DMS79 treated with DMSO at 0.1 percent for 48 hours (cell line): Measurements from ENCODE around the gene ACSL4.
"Not testable (repeated sequence)": the region's sequence is repeated elsewhere in the genome, so short reads cannot be mapped to it uniquely, and the experiment has no call there.

ENCODE experiments used
- DNase-seq: peaks from one replicate; lab custom pipeline; 2025; lab: John Stamatoyannopoulos, UW

Gene ACSL4

DNA sequence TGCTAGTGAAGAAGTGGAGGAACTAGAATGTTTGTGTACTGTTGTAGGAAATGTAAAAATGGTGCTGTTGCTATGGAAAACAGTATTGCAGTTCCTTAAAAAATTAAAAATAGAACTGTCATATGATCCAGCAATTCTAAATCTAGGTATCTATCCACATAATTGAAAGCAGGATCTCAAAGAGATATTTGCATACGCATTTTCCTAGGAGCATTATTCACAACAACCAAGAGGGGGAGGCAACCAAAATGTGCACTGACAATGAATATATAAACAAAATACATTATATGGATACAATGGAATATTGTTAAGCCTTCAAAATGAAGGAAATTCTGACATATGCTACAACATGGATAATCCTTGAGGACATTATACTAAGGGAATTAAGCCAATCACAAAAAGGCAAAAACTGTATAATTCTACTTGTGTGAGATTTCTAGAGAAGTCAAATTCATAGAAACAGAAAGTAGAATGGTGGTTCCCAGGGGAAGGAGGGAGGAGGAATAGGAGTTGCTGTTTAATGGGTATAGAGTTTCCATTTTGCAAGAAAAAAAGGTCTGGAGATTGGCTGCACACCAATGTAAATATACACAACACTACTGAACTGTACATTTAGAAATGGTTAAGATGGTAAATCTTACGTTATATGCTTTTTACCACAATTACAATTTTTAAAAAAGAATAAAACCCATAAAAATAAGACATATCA lies 72.5 kb downstream of the ACSL4 start:
- no peak for DNase-seq

DNA sequence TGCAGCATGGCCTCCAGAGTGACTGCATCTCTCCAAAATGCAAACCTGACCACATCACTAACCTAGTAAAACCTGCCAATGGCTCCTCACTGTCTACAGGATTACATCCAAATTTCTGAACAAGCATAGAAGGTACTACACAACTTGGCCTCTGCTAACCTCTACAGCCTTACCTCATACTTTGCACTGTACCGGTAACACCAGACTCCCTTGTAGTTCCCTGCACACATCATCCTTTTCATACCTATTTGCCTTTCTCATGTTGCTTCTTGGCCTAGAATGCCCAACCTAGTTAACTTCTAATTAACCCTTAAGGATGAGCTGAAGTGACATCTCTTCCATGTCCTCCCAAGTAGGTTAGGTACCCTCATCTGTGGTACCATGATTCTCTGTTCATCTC lies 74.7 kb downstream of the ACSL4 start:
- no peak for DNase-seq

GRCh38 chrX:109657364-109657763 lies 75.7 kb downstream of the ACSL4 start:
- not testable (repeated sequence) for DNase-seq

DNA sequence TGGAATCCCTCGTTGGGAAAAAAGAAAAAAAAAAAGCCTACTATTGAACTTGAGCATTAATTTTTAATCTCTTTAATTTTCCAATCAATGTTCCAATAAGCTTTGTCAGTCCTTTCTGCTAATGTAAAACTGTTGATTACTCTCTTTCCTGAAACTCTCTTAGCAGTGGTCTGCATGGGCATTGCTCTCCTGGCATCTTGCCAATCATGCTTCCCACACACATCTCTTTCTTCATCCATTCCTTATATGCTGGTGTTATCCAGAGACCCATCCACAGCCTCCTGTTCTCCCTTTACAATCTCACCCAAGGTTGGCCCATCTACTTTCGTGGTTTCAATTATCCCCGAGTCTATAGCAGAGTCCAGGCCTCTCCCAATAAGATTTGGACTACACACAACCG lies 76.3 kb downstream of the ACSL4 start:
- no peak for DNase-seq

DNA sequence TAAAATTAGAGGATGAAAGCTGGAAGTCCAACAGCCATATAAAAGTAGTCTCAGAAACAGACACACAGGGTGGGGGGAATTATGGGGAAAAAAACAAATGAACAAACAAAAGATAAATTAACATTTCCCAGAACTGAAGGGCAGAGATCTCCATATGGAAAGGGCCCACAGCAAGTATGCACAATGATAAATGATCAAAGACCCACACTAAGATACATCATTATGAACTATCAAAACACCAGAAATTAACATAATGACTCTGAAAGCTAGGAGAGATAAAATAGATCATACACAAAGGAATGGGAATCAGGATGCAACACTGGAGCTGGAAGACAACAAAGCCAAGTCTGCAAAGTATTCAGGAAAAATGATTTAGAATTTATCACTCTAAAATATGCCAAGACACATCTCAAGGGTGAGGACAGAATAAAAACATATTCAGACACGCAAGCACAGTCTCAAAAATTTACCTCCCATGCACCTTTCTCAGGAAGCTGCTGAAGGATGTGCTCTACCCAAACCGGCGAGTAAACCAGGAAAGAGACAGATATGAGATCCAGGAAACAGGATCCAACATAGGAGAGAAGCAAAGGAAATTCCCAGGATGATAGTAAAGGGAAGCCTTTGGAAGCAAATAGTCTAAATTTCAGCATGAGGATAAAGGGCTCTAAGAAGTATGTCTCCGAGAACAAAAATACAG lies 77.4 kb downstream of the ACSL4 start:
- DNase-seq, result no peak

GRCh38 chrX:109654516-109655109 lies 78.4 kb downstream of the ACSL4 start:
- DNase-seq, result no peak

- DNase-seq, result not testable (repeated sequence)
Observed at GRCh38 chrX:109644671-109645070, 88.4 kb downstream of the ACSL4 start.

DNA sequence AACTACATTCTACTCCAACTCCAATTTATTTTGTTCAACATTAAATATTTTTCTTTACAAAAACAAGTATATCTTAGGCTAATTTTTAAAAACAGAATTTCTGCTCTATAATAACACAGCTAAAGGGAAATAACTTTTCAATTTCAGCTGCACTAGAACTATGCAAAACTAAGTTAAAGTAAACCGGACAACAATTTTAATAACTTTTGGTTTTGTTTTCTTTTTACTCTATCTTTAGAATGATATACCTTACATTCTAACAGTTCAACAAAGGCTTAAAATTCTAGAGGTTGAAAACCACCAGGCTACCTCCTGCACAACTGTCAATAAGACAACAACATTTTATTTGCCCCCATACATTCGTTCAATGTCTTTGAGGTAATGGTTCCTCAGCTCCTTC lies 89.4 kb downstream of the ACSL4 start:
- DNase-seq, result no peak

GRCh38 chrX:109638158-109638557 lies 94.9 kb downstream of the ACSL4 start:
- no peak for DNase-seq

DNA sequence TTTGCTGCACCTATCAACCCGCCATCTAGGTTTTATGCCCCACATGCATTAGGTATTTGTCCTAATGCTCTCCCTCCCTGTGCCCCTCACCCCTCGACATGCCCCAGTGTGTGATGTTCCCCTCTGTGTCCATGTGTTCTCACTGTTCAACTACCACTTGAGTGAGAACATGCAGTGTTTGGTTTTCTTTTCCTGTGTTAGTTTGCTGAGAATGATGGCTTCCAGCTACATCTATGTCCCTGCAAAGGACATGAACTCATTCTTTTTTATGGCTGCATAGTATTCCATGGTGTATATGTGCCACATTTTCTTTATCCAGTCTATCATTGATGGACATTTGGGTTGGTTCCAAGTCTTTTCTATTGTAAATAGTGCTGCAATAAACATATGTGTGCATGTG lies 95.6 kb downstream of the ACSL4 start:
- DNase-seq, result not testable (repeated sequence)

DNA sequence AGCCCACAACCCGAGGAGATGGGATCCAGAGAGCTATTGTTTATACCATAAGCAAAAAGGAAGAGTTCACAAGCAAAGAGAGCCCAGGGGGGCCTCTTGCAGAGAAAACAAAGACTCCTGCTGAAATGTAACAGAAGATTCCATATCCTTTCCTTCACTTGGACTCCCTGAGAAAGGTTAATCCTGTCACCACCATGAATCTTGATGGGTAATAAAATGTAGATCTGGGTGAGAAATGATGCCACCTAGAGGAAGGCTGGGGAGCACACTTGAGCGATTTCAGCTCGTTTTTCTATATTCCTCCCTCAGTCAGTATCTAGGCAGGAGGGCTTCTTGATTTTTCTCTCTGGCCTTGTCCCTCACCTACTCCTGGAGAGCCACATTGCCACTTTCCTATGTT lies 97.9 kb downstream of the ACSL4 start:
- DNase-seq, result no peak

DNA sequence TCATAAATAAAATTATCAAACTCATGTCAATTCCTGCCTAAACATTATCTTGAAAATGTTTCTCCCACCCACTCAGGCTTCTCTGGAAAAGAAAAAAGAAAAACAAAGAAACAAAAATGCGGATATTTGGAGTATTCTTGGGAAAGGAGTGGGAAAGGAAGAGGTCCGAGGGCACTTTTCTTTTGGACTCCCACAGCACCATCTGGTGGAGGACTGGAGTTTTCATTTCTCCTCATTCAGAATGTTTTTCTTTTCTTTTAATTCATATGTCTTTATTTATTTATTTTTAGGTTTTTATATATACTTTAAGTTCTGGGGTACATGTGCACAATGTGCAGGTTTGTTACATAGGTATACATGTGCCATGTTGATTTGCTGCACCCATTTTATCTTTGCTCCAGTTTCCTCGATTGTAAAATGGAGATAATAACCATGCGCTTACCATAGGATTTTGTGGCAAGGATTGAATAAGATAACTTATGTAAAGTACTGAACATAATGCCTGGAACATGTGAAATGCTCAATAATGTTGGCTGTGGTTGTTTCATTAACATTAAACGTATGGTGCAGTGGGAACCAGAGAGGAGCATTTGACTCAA lies 100.1 kb downstream of the ACSL4 start:
- DNase-seq, result no peak

DNA sequence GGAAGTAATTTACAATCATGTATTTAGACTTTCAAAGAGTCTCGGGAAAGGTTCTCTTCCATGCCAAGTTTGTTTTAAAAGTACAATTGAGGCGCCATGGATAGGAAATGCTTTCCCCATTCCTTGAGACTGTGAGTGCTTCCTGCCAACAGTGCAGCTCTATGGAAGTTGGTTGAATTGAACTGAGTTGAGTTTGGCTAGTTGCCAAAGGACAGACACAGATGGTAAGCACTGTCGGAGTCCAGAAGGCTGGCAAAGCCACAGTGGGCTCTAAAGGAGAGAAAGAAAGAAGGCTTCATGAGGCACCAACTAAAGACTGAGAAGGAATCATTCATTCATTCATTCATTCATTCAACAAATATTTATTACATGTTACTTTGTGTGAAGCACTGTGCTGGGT lies 103.7 kb downstream of the ACSL4 start:
- no peak for DNase-seq

GRCh38 chrX:109626637-109627036 lies 106.4 kb downstream of the ACSL4 start:
- no peak for DNase-seq

GRCh38 chrX:109624641-109625616 lies 108.1 kb downstream of the ACSL4 start, which contains the start of gene KCNE5:
Gene KCNE5, minus strand, starts transcription at chrX:109625172. Its CDS starts 152 bp downstream, at chrX:109625020.
- DNase-seq, result no peak

DNA sequence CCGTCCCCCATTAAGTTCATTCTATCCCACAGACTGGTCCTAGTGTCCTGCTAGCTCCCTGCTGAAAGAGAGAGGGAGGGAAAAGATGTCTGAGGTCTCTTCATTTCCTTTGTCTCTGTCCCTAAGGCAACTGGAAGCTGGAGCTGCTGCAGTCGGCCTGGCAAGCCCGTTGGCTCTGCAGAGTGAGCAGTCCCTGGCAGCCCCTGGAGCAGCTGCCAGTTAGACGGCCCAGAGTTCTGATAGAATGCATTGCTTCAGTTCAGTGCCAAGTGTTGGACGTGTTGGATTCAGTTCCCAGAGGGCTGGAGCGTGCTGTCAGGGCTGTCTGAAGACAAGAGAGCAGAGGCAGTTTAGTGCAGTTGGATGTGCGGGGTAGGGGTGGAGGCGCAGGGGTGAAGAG lies 109.1 kb downstream of the ACSL4 start:
- DNase-seq, result no peak

- no peak for DNase-seq
Observed at GRCh38 chrX:109622270-109622669, 110.8 kb downstream of the ACSL4 start.

DNA sequence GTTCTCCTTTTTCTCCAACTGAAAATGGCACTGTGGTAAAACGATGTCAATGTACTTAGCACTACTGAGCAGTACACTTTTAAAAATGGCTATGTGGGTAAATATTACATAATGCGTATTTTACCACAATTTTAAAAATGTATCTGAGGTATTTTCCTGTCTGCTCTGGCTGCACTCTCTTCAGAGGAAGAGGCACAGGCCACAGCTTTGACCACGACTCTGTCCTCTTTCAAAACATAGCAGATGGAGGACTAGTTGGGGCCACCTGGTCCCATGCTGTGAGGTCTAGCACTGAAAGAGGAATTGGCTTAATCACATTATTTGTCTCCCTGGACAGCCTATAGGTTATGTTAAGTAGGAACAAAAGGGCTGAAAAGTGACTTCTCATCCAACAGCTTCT lies 113.3 kb downstream of the ACSL4 start:
- DNase-seq, result no peak

- no peak for DNase-seq
Observed at GRCh38 chrX:109614951-109615350, 118.1 kb downstream of the ACSL4 start.

GRCh38 chrX:109601486-109601885 lies 131.6 kb downstream of the ACSL4 start:
- no peak for DNase-seq

DNA sequence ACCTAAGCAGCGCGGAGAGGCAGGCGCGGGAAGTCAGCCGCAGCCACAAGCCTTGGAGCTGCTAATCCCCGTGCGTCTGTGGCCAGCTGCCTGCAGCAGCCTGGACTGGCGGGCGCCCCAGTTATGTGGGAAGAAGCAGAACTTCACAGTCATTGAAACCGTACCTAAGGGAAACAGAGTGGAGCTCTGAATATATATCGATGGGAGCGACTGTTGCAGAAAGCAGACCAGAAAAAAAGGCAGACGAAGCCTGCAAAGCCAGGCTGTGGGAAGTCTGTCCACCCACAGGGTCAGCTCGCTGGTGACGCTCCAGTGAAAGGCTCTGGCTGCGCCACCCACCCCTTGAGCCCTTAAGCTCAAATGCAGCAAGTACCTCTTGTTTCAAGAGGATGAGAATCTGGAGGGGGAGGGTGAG lies 132.8 kb downstream of the ACSL4 start:
- DNase-seq, result no peak

GRCh38 chrX:109596015-109596414 lies 137.0 kb downstream of the ACSL4 start:
- no peak for DNase-seq
